KOPT-K1 (cell line): ENCODE measurements around the gene UNC13A.

Experiments
- H3K27ac ChIP-seq: fragments of 200-600 bp; sonication (generic); 2 replicates; pipeline ENCODE4 v1.5.1; 2016; ENCODE audit warnings: antibody characterized with exemption, mild to moderate bottlenecking, low read depth, low read length; ENCODE audit not compliant: poor library complexity, severe bottlenecking
- H3K36me3 ChIP-seq: fragments of 200-600 bp; sonication (generic); 2 replicates; pipeline ENCODE4 v1.5.1; 2017; ENCODE audit warnings: antibody characterized with exemption, mild to moderate bottlenecking, low read length, moderate library complexity; ENCODE audit not compliant: insufficient read depth
- H3K9me3 ChIP-seq: fragments of 200-600 bp; sonication (generic); 2 replicates; pipeline ENCODE4 v1.5.1; 2017; ENCODE audit warnings: antibody characterized with exemption, low read length, mild to moderate bottlenecking; ENCODE audit not compliant: insufficient read depth, poor library complexity, severe bottlenecking

UNC13A gene

DNA sequence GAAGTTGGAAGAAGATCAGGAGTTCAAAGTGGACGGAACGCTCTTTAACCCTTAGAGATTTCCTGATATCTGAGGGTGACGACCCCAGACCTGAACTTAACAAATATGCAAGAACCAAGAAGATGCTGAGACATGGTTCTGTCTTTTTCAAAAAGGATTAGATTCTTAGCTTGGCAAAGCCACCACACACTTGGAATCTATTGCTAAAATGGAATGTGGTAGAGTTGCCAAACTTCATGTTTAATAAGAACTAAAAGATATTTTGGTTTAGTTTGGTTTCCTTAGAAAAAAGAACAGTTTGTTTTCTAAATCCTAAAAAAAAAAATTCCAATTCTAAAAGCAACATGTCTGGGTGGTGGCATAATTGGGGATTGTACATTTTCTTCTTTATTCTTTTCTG, 29.5 kb downstream of the UNC13A start:
- no peak overlapping the region for H3K27ac ChIP-seq
- no peaks in the 10 kb centered on the region for H3K9me3 ChIP-seq
- no peaks in the 10 kb centered on the region for H3K36me3 ChIP-seq

DNA sequence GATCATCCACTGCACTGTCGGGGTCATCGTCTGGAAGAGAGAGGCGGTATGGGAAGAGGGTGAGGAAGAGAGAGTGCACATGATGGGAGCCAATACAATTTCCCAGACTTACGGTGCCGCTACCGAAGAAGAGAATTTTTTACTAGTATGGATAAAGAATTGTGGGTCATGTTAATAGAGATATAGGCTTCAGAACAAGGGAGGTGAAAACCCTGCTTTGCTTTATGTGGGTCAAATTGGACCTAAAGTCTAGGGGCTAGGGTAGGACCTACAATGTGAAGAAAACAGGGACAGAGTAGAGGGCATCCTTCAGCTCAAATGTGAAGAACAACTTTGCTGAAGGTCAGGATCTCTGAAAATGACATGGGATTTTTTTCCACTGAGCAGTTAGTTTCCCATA, 29.9 kb downstream of the UNC13A start:
- no peaks in the 10 kb centered on the region for H3K36me3 ChIP-seq
- no peaks in the 10 kb centered on the region for H3K9me3 ChIP-seq
- H3K27ac ChIP-seq = no peak overlapping the region

DNA sequence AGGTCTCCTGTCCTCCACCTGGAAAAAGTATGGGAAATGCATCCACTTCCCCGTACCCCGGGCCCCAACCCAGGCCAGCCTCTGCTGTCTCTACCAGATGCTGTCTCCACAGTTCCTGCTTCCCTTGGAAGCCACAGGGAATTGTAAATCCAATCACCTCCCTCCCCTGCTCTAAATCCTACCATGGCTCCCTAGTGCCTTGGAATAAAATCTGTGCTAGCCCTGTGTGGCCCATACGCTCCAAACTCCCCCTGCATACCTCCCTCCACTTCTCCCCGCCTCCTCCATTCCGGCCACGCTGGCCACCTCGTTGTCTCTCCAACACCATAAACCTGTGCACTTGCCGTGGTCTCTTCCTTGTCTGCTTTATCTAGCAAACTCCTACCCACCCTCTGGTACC, 31.2 kb downstream of the UNC13A start:
- Histone ChIP-seq H3K36me3 (no peaks in the 10 kb centered on the region), H3K27ac (no peak overlapping the region)

DNA sequence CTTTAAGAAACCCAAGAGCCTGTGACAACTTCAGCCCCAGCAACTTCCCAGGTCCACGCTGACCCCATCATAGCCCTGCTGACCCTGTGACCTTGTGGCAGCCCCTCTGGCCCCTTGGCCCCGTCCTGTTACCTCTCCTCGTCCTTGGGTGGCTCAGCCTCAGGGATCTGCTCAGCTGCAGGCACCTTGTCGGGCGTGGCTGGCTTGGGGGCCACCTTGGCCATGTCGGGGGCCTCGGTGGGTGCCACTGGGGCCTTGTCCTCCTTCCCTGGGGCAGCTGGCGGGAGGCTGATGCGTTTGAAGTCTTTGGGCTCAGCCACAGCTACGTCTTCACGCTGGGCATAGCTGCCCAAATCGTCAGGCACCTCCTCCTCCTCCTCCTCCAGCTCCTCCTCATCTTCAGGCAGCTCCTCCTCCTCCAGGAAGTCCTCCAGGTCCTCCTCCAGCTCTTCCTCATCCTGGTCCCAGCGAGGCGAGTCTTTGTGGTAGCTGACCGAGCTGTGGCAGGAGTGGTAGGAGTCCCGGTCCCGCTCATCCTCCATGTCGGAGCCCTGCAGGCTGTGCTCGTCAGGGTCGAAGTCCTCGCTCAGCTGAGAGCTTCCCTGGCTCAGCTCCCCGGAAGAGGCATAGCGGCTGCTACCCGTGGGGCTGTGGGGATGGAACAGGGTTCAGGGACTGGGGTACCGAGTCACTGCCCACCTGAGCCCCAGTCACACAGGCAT, 32.2 kb downstream of the UNC13A start:
- no peaks in the 10 kb centered on the region for H3K9me3 ChIP-seq
- H3K27ac ChIP-seq = no peak overlapping the region
- no peaks in the 10 kb centered on the region for H3K36me3 ChIP-seq

More for the DNA sequence above, 31.2 kb downstream of the UNC13A start:
- H3K9me3 ChIP-seq = no peaks in the 10 kb centered on the region

DNA sequence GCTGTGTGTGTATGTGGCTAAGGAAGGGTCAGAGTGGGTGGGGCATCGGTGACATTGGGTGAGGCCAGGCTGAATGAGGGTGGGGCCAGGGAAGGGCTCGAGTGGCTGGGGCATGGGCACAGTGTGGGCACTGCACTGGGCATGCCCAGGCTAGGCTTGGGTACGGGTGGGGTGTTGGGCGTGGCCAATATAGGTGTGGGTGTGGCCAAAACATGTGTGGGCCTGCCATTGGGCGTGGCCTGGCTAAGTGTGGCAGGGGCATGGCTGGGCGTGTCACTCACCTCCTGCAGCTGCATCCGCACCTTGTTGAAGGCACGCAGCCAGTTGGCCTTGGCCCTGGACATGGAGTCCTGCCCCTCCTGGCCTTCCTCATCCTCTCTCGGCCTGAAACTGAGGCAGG, 33.2 kb downstream of the UNC13A start:
- H3K27ac ChIP-seq = no peak overlapping the region
- no peaks in the 10 kb centered on the region for H3K9me3 ChIP-seq
- H3K36me3 ChIP-seq = no peaks in the 10 kb centered on the region

DNA sequence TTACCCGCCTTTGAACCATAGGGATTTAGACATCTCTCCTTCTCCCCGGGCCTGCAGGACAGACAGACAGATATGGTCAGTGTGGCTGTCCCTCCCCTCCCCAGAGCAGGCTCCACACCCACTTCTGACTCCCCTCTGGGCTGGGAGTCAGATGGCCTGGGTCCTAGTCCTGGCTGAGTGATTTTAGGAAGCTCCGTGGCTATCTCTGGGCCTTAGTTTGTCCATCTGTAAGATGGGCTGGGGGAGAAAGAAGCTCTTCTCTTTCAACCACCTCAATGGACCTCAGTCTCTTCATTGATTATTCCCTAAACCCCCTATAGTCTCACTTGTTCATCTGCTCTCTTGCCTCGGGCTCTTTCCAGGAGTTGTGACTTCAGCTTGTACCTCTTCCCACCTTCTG, 35.5 kb downstream of the UNC13A start:
- Histone ChIP-seq H3K27ac (no peak overlapping the region), H3K9me3 (no peaks in the 10 kb centered on the region), H3K36me3 (no peaks in the 10 kb centered on the region)

DNA sequence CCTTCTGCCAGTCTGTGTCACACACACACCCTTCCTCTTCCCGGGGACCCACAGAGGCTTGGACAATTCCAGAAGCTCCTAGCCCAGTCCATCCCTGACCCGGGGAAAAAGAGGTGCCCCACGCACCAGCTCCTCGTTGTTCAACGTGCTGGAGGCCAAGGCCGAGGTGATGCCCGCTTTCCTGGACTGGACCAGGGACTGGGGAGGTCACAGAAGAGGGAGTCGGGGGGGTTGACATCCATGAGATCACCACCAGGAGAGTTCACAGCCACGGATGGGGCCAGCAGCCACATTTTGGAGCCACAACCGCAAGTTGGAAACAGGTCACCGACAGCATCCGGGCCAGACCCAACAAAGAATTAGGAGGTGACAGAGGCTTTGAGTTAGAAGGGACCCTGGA, 39.4 kb downstream of the UNC13A start:
- Histone ChIP-seq H3K9me3 (no peaks in the 10 kb centered on the region), H3K27ac (no peak overlapping the region), H3K36me3 (no peaks in the 10 kb centered on the region)

DNA sequence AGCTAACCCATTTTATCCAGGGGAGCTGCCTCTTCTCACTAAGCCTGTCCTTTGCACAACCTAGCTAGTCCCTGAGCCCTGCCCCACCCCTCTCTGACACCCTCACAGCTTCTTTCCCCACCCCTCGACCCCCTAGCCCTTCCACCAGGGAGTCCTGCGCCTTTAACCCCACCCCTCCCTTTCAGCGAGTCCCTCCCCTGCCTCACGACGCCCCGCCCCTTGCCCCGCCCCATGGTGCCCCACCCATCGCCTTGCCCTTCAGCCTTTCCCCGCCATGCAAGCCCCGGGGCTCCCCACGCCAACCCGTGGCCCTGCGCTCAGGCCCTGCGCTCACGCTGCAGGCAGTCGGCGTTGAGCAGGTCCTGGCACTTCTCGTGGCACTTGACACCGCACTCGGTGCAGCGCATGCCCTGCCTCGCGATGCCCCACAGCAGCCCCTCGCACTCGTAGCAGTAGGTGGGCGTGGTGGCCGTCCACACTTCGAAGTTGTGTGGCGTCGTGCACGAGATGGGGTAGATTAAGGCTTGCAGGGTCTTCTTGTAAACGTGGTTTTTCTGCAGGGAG, 40.0 kb downstream of the UNC13A start:
- no peak overlapping the region for H3K27ac ChIP-seq
- no peaks in the 10 kb centered on the region for H3K36me3 ChIP-seq
- no peaks in the 10 kb centered on the region for H3K9me3 ChIP-seq

DNA sequence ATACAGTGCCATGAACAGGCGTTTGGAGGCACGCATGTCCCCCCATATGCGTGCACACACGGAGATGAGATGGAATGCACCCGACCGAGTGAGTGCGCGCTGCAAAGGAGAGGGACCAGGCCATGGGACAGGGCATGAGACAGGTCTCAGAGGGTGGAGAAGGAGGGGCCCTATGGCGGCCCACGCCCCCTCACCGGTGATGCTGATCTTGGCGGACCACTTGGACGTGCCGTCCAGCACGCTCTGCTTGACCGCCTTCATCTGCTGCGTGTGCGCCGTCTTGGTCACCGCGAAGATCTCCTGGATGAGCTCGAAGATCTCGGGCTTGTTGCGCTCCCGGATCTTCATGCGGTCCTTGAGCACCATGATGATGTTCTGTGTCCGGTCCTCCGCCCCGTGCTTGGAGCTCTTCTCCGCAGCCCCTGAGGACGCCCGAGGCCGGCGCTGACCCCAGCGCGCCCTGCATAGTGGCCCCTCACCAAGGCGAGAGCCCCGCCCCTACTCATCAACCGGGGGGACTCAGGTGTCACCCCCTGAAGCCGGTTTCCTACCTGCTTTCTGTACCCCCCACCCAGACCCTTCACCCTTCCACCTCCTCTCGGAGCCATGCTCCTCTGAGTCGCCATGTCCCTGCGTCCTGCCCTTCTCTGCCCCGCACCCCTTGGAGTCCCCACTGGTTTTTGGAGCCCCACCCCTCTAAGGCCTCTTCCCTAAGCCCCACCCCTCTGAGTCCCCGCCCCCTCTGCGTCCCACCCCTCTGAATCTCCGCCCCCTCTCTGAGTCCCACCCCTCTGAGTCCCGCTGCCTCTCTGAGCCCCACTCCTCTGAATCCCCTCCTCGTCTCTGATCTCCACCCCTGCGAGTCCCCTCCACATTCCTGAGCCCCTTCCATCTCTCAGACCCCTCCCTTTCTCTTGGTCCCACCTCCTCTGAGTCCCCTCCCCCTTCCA, 40.8 kb downstream of the UNC13A start:
- no peaks in the 10 kb centered on the region for H3K9me3 ChIP-seq
- no peaks in the 10 kb centered on the region for H3K36me3 ChIP-seq
- H3K27ac ChIP-seq = no peak overlapping the region

DNA sequence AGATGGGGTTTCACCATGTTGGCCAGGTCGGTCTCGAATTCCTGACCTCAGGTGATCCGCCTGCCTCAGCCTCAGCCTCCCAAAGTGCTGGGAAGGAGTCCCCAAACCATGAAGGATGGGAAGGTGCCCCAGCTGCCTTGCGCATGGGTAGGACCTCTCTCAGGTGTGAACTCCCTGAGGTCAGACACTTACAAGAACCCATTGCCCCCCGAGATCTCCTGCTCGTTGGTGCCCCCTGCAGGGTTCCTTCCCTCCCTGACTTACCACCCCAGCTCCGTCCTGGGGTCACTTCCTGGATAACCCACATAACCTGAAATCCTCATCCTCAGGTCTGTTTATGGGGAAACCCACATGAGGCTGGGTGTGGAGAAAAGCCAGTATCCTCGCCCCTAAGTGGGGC, 41.7 kb downstream of the UNC13A start:
- Histone ChIP-seq H3K36me3 (no peaks in the 10 kb centered on the region), H3K9me3 (no peaks in the 10 kb centered on the region), H3K27ac (no peak overlapping the region)

DNA sequence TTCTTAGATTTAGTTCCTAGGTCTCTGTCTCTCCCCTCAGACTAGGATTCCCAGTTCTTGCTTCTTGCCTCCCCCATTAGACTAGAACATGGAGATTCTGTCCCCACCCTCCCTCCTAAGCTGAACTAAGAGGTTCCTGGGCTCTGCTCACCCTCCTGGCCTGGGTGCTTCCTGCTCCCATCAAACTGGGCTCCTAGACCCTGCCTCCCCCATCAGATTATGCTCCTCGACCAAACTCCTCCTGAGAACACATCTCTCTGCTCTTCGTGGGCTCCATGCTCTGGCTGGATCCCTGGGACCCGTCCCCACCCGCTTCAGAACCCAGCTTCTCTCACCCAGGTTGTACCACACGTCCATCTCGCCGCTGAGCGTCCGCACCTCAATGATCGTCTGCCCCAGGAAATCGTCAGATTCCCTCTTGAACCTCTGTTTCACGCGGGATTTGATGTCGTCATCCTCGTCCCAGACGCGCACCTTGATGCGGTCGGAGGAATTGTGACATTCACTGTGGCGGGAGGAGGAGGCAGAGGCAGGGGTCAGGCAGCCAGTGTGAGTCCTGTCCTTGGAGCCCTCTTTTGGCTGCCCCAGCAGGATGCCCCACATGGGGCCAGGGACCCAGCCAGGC, 42.7 kb downstream of the UNC13A start:
- H3K27ac ChIP-seq = no peak overlapping the region
- no peaks in the 10 kb centered on the region for H3K9me3 ChIP-seq

DNA sequence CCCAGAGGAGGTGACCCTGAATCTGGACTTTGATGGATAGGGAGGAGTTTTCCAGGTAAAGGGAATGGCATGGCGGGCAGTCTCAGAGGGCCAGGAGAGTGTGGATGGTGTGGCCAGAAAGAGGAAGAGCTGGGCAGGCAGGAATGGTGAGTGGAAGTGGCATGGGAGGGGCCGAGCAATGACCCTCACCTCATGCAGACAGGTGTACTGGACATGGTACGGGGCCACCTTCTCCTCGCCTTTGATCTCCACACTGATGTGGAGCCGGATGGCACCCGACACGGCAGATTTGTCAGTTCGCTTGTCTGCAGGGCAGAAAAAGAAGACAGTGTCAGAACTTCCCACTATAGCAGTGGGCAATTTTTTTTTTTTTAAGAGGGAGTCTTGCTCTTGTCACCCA, 45.5 kb downstream of the UNC13A start:
- Histone ChIP-seq H3K9me3 (no peaks in the 10 kb centered on the region), H3K27ac (no peak overlapping the region), H3K36me3 (no peaks in the 10 kb centered on the region)

More for the DNA sequence above, 42.7 kb downstream of the UNC13A start:
- no peaks in the 10 kb centered on the region for H3K36me3 ChIP-seq

DNA sequence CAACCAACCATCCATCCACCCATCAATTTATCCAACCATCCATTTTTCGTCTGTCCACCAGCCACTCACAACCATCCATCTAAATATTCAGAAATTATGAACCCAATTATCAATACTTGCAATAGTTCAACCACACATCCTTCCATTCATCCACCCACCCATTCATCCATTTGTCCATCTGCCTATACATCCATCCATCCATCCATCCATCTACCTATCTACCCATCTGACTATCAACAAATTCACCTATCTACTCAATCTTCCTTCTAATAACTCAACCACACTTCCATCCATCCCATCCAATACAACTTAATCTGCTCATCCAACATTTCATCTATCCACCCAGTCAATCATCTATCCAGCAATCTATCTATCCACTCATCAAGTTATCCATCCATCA, 46.3 kb downstream of the UNC13A start:
- Histone ChIP-seq H3K27ac (no peak overlapping the region), H3K9me3 (no peaks in the 10 kb centered on the region), H3K36me3 (no peaks in the 10 kb centered on the region)

DNA sequence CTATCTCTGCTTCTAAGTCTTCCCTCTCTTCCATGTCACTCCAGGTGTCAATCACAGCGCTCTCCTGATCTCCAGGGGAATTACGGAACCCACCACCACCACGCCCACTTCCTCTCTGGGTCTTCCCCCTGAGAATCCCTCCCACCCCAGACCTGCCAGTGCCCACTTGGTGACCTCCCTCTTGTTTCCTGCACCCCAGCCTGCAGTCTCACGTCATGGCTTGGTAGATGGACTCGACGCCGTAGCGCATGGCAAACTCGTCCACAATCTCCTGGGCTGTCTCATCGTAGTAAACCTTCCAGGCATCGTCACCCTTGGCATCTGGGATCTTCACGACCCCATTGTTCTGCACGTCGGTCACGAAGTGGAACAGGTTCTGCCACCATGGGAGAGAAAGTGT, 47.0 kb downstream of the UNC13A start:
- H3K27ac ChIP-seq = no peak overlapping the region
- H3K36me3 ChIP-seq = no peaks in the 10 kb centered on the region
- H3K9me3 ChIP-seq = no peaks in the 10 kb centered on the region

DNA sequence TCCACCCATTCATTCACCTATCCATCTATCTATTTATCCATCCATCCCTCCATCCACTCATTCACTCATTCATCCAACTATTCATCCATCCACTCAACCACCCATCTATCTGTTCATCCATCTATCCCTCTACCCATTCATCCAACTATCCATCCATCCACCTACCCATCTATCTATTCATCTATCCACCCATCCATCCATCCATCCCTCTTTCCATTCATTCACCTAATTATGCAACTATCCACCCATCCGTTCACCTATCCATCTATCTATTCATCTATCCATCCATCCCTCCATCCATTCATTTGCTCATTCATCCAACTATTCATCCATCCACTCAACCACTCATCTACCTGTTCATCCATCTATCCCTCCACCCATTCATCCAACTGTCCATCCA, 54.5 kb downstream of the UNC13A start:
- Histone ChIP-seq H3K9me3 (no peaks in the 10 kb centered on the region), H3K27ac (no peak overlapping the region), H3K36me3 (no peaks in the 10 kb centered on the region)
